ENCODE results near the gene PTGES3L. TPM values are rescaled to one million over a fixed set of nuclear protein-coding genes. Genes with fewer than 3 reads are reported as not detected.
"Not testable (repeated sequence)": the region's sequence is repeated elsewhere in the genome, so short reads cannot be mapped to it uniquely, and the experiment has no call there.

PTGES3L gene
- total and polyA plus RNA-seq, 2 experiments from 2014 or later = 0.90 TPM; not detected in 1

DNA sequence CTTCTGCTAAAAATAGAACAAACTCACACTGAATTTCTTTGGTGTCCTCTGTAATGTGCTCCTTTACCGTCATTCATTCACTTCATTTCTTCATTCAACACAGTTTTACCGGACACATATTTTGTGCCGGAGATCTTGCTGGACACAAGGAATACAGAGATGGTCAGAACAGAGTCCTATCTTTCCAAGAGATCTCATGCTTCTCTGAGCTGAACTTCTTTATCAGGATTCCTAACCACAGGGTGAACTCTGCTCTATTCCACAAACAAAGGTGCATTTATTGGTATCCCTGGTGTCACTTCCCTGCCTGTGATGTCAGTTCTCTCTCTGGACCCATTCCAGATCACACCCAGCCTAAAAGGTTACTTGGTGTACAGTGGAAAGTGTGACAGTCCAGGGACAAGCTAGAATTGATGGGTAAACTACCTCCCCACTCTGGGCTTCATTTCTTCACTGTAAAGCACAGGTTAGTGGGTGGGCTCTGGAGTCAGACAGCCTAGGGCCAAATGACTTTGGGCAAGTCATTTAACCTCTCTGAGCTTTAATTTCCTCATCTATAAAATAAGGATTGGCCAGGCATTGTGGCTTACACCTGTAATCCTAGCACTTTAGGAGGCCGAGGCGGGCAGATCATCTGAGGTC is 30.9 kb upstream of the PTGES3L start:
- H3K4me2 ChIP-seq (ENCODE audit: unreplicated experiment) = no peak overlapping the region
- DNase-seq = no peak
- WGBS, 2 experiments (ENCODE audit: low coverage in 1 of 2, low lambda C conversion rate in 2 of 2, missing lambda C conversion rate in 2 of 2) = 89% methylated on average over 5 of the region's 5 CpGs
- no peaks in the 10 kb centered on the region for H3K27me3 ChIP-seq (replicated peaks; ENCODE audit: insufficient read depth)
- in situ Hi-C loops (cut with MboI) = no loop called here
- H3F3A ChIP-seq (ENCODE audit: insufficient read depth) = peaks cover 6% of the 10 kb centered on the region; the same call in 1 of the 2 replicates
- H3K36me3 ChIP-seq (ENCODE audit: low read depth) = no peaks in the 10 kb centered on the region
- no peaks in the 10 kb centered on the region for H3K9me2 ChIP-seq (ENCODE audit: insufficient read depth)
- H3K4me3 ChIP-seq = no peak overlapping the region
- H3K79me2 ChIP-seq (ENCODE audit: insufficient read depth) = 0 out of 2 replicates have a peak, but pooled peaks cover 5% of the 10 kb centered on the region
- TF ChIP-seq EZH2phosphoT487 (IDR thresholded peaks at IDR 0.05; ENCODE audit: insufficient read depth, low read depth) (no peak), EZH2 (IDR thresholded peaks at IDR 0.05; ENCODE audit: insufficient read depth, poor library complexity, severe bottlenecking) (no peak)
- H3K4me1 ChIP-seq (ENCODE audit: insufficient read depth) = no peaks in the 10 kb centered on the region
- H3K9me3 ChIP-seq (ENCODE audit: low read depth) = no peaks in the 10 kb centered on the region
- no peak overlapping the region for H3K27ac ChIP-seq
- no peaks in the 10 kb centered on the region for H4K20me1 ChIP-seq (ENCODE audit: insufficient read depth)
- no peak overlapping the region for H3K9ac ChIP-seq
- H2AFZ ChIP-seq = no peak overlapping the region

DNA sequence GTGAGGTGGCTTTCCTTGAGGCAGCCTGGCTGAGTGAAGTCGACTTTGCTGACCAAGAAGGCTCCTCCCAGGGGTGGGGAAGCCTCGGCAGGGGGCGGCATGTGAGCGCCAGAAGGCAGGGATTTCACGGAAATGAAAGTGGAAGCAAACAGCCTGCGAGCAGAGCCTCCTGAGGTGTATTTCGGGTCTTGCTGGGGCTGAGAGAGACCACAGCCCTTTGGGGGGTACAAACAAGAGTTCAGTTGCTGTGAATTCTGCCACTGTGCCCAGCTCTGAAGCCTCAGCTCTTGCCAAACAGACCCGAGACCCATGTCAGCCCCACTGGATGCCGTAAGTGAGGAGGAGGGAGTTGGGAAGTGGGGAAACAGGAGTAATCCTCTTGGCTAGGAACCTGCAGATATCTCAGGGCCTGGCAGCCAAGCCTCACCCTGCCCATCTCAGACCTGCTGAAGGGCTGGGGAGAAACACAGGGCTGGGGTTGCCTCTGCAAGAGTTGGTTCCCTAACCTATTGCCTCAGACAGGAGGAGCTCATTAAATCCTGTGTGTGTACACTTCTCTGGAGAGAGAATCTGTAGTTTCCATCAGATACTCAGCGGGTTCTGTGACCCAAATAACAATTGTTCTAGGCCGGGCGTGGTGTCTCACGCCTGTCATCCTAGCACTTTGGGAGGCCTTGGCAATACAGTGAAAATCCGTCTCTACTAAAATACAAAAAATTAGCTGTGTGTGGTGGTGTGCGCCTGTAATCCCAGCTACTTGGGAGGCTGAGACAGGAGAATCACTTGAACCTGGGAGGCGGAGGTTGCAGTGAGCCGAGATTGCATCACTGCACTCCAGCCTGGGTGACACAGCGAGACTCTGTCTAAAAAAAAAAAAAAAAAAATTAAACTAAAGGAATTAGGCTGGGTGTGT is 27.0 kb upstream of the PTGES3L start, which contains the start of gene IFI35:
Gene IFI35 (plus strand): TSS at position 146 of the 913 bp plus-strand sequence. CDS start 164 bp downstream, at position 310.
- peaks cover 10% of the 10 kb centered on the region for H3K4me1 ChIP-seq (ENCODE audit: insufficient read depth)
- peaks cover 14% of the 10 kb centered on the region; the same call in 1 of the 2 replicates for H3K79me2 ChIP-seq (ENCODE audit: insufficient read depth)
- peaks cover 17% of the 10 kb centered on the region; the same call in 1 of the 2 replicates for H3K36me3 ChIP-seq (ENCODE audit: low read depth)
- peak within 1 kb of the TSS; percentile 84 for H2AFZ ChIP-seq
- H3K27ac ChIP-seq = peak within 1 kb of the TSS; percentile 85
- no peaks in the 10 kb centered on the region for H3K27me3 ChIP-seq (replicated peaks; ENCODE audit: insufficient read depth)
- peak; percentile 93 for DNase-seq
- H3F3A ChIP-seq (ENCODE audit: insufficient read depth) = peaks cover 39% of the 10 kb centered on the region
- H3K4me3 ChIP-seq = peak within 1 kb of the TSS; percentile 82
- H4K20me1 ChIP-seq (ENCODE audit: insufficient read depth) = no peaks in the 10 kb centered on the region
- WGBS, 2 experiments (ENCODE audit: low coverage in 1 of 2, low lambda C conversion rate in 2 of 2, missing lambda C conversion rate in 2 of 2) = 18 to 21% methylated on average over 18 of the region's 18 CpGs
- in situ Hi-C loops (cut with MboI) = no loop called here
- peak within 1 kb of the TSS; percentile 82 for H3K4me2 ChIP-seq (ENCODE audit: unreplicated experiment)
- peak within 1 kb of the TSS; percentile 86 for H3K9ac ChIP-seq
- H3K9me2 ChIP-seq (ENCODE audit: insufficient read depth) = no peaks in the 10 kb centered on the region
- TF ChIP-seq EZH2 (IDR thresholded peaks at IDR 0.05; ENCODE audit: insufficient read depth, poor library complexity, severe bottlenecking) (no peak), EZH2phosphoT487 (IDR thresholded peaks at IDR 0.05; ENCODE audit: insufficient read depth, low read depth) (no peak)
- H3K9me3 ChIP-seq (ENCODE audit: low read depth) = no peaks in the 10 kb centered on the region

DNA sequence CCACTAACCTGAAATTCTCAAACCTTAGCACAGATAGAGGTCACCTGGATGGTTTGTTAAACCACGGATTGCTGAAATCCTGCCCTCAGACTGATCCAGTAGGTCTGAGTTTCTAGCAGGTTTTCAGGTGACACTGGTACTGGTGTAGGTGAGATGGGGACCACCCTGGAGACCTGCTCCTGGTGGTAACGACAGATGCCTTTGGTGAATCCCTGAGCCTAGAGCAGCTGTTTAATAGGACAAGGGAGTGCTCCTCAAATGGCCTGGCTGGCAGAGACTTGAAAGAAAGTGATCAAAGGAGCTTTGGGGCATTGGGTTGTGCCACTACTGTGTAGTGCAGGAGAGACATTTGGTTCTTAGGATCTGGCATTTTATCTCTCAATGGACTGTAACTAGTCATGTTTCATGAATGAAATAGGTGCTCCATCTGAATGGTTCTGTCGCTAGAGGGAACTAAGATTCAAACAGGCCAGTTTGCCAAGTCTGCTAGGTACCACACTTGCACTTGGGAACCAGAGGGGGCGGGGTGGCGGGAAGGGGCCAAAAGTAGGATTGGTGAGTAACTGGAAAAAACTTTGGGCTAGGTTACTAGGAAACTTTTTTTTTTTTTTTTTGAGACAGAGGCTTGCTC is 23.8 kb upstream of the PTGES3L start:
- Histone ChIP-seq H3K27ac (peak overlapping the region; percentile 36; the same call in 1 of the 2 replicates), H3K36me3 (ENCODE audit: low read depth) (peaks cover 38% of the 10 kb centered on the region)

DNA sequence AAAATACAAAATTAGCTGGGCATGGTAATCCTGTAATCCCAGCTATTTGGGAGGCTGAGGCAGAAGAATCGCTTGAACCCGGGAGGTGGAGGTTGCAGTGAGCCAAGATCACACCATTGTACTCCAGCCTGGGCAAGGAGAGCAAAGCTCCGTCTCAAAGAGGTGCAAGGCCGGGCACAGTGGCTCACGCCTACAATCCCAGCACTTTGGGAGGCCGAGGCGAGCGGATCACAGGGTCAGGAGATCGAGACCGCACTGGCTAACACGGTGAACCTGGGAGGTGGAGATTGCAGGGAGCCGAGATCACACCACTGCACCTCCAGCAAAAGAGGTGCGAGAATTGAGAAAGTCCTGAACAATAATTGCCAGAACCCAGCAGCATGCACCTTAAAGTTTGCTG is 21.0 kb upstream of the PTGES3L start:
- H4K20me1 ChIP-seq (ENCODE audit: insufficient read depth); in situ Hi-C loops (cut with MboI); H2AFZ ChIP-seq; DNase-seq; H3K9me2 ChIP-seq (ENCODE audit: insufficient read depth); H3K27me3 ChIP-seq (replicated peaks; ENCODE audit: insufficient read depth); H3K4me3 ChIP-seq; H3K9me3 ChIP-seq (ENCODE audit: low read depth): not testable (repeated sequence)
- Histone ChIP-seq H3K36me3 (ENCODE audit: low read depth) (peaks cover 38% of the 10 kb centered on the region), H3F3A (ENCODE audit: insufficient read depth) (peaks cover 68% of the 10 kb centered on the region), H3K27ac (0 out of 2 replicates have a peak overlapping the region, but pooled peaks have one; percentile 35), H3K4me1 (ENCODE audit: insufficient read depth) (peaks cover 30% of the 10 kb centered on the region), H3K79me2 (ENCODE audit: insufficient read depth) (peaks cover 44% of the 10 kb centered on the region), H3K9ac (peak overlapping the region; percentile 97; the same call in 1 of the 2 replicates), H3K4me2 (ENCODE audit: unreplicated experiment) (peak overlapping the region; percentile 22)
- 89 to 93% methylated on average over 13 of the region's 13 CpGs for WGBS, 2 experiments (ENCODE audit: low coverage in 1 of 2, low lambda C conversion rate in 2 of 2, missing lambda C conversion rate in 2 of 2)

More for the DNA sequence above, 23.8 kb upstream of the PTGES3L start:
- Histone ChIP-seq H3K27me3 (replicated peaks; ENCODE audit: insufficient read depth) (no peaks in the 10 kb centered on the region), H4K20me1 (ENCODE audit: insufficient read depth) (no peaks in the 10 kb centered on the region), H3K4me3 (no peak overlapping the region), H3K9me3 (ENCODE audit: low read depth) (no peaks in the 10 kb centered on the region), H3K4me2 (ENCODE audit: unreplicated experiment) (no peak overlapping the region), H3K9me2 (ENCODE audit: insufficient read depth) (no peaks in the 10 kb centered on the region), H3K79me2 (ENCODE audit: insufficient read depth) (peaks cover 42% of the 10 kb centered on the region), H3K9ac (peak overlapping the region; percentile 6; the same call in 1 of the 2 replicates), H3K4me1 (ENCODE audit: insufficient read depth) (peaks cover 25% of the 10 kb centered on the region), H3F3A (ENCODE audit: insufficient read depth) (peaks cover 69% of the 10 kb centered on the region), H2AFZ (no peak overlapping the region)
- WGBS, 2 experiments (ENCODE audit: low coverage in 1 of 2, low lambda C conversion rate in 2 of 2, missing lambda C conversion rate in 2 of 2) = 80 to 84% methylated on average over 5 of the region's 5 CpGs
- peak; percentile 67 for DNase-seq
- no peak for TF ChIP-seq EZH2phosphoT487 (IDR thresholded peaks at IDR 0.05; ENCODE audit: insufficient read depth, low read depth)
- no peak for TF ChIP-seq EZH2 (IDR thresholded peaks at IDR 0.05; ENCODE audit: insufficient read depth, poor library complexity, severe bottlenecking)
- in situ Hi-C loops (cut with MboI) = no loop called here

All from GM23248 (cell line).